GM19397 (cell line): ENCODE data around the gene TARS3.

Experiments
- ATAC-seq: cut with Tn5 transposase; IDR thresholded peaks from one replicate; pipeline ENCODE4 v1.9.1; 2021; ENCODE audit warnings: mild to moderate bottlenecking, moderate library complexity; ENCODE audit not compliant: unreplicated experiment

TARS3 gene

GRCh38 chr15:101609742-101610610 is 114.3 kb downstream of the TARS3 start:
- ATAC-seq = no peak

DNA sequence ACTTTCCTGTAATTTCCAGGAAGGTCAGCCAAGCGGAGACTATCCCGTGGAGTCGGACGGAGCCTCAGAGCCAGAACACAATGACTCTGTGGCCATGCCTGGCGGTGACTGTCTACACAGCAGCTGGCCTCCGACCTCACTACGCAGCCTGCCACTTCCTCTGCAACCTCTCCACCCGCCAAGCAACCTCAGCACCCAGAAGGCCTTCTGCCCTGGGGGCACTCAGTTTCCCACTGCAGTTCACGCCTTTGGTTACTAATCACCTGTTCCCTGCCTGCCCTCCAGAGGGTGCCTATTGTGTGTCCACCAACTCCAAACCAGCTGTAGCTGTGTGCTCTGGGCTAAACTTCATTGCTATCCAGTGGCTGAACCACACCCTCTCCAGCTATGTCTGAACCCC is 116.1 kb downstream of the TARS3 start:
- ATAC-seq = no peak

DNA sequence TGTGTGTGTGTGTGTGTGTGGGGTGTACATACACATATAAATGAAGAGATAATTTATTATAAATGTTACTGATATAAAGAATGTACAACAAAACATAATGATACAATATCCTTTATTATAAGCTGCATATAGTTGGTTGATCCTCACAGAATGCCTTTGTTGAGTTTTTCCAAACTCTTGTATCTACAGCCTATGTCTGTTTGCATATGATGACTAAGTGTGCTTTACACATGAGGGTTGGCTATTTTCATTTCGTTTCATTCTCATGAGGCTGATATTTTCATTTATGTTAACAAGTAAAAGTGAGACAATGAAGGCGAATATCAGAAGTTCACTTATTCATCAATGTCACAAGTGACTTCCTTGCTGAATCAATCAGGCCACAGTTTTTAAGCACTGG is 117.2 kb downstream of the TARS3 start:
- ATAC-seq = no peak

- no peak for ATAC-seq
Measured at GRCh38 chr15:101604124-101604874, 120.0 kb downstream of the TARS3 start.
